ENCODE data around the gene PMF1.

The PMF1 gene

GRCh38 chr1:156196445-156196844 lies 16.4 kb upstream of the PMF1 start:
- peaks cover 2 to 25% (median 15%) of the 10 kb centered on the region in 4 experiments for H3K4me1 ChIP-seq (ENCODE audit: control extremely low read depth in 1 of 4, control insufficient read depth in 4 of 4, insufficient read depth in 4 of 4, low read length in 3 of 4)
- no peaks in the 10 kb centered on the region for H3K27me3 ChIP-seq (replicated peaks in 2 of 5; ENCODE audit: control insufficient read depth in 4 of 5, insufficient read depth in 5 of 5, low read length in 4 of 5)
- ChIA-PET POLR2A (no interaction called here), CTCF (interaction anchor here (0.7 to 1.6 kb wide), 3 partner anchors 22 to 123 kb away, joined by 3 to 5 read pairs (median 4); no protein-coding TSS in a partner anchor)
- H3K36me3 ChIP-seq (ENCODE audit: control insufficient read depth in 4 of 4, insufficient read depth in 4 of 4, low read length in 3 of 4) = peaks cover 7 to 46% (median 22%) of the 10 kb centered on the region in 4 experiments
- no peak overlapping the region for H3K27ac ChIP-seq (ENCODE audit: insufficient read depth in 1 of 2, low read depth in 1 of 2, low read length in 2 of 2, poor library complexity in 1 of 2, severe bottlenecking in 2 of 2)
- 100% methylated on average over 2 of the region's 2 CpGs for WGBS (ENCODE audit: insufficient coverage)
- H3K4me3 ChIP-seq (ENCODE audit: control insufficient read depth in 1 of 7, extremely low read depth in 1 of 7, insufficient read depth in 4 of 7, low read depth in 2 of 7, low read length in 6 of 7) = no peak overlapping the region
- DNase-seq = no peak
- H3K9me3 ChIP-seq (ENCODE audit: control extremely low read depth in 1 of 5, control insufficient read depth in 4 of 5, insufficient read depth in 2 of 5, low read depth in 1 of 5, low read length in 4 of 5) = no peaks in the 10 kb centered on the region

GRCh38 chr1:156198831-156199349 lies 13.9 kb upstream of the PMF1 start:
- H3K27me3 ChIP-seq (replicated peaks in 2 of 5; ENCODE audit: control insufficient read depth in 4 of 5, insufficient read depth in 5 of 5, low read length in 4 of 5) = no peaks in the 10 kb centered on the region
- H3K36me3 ChIP-seq (ENCODE audit: control insufficient read depth in 4 of 4, insufficient read depth in 4 of 4, low read length in 3 of 4) = peaks cover 7 to 59% (median 31%) of the 10 kb centered on the region in 4 experiments
- peaks cover 2 to 13% (median 8%) of the 10 kb centered on the region in 4 experiments for H3K4me1 ChIP-seq (ENCODE audit: control extremely low read depth in 1 of 4, control insufficient read depth in 4 of 4, insufficient read depth in 4 of 4, low read length in 3 of 4)
- POLR2A ChIA-PET = interaction anchor here (0.6 kb wide), 1 partner anchor 124 kb away, joined by 3 read pairs; no protein-coding TSS in a partner anchor
- WGBS (ENCODE audit: insufficient coverage) = 91% methylated on average over 3 of the region's 5 CpGs
- H3K27ac ChIP-seq (ENCODE audit: insufficient read depth in 1 of 2, low read depth in 1 of 2, low read length in 2 of 2, poor library complexity in 1 of 2, severe bottlenecking in 2 of 2) = no peak overlapping the region
- no peaks in the 10 kb centered on the region for H3K9me3 ChIP-seq (ENCODE audit: control extremely low read depth in 1 of 5, control insufficient read depth in 4 of 5, insufficient read depth in 2 of 5, low read depth in 1 of 5, low read length in 4 of 5)
- no peak overlapping the region for H3K4me3 ChIP-seq (ENCODE audit: control insufficient read depth in 1 of 7, extremely low read depth in 1 of 7, insufficient read depth in 4 of 7, low read depth in 2 of 7, low read length in 6 of 7)
- DNase-seq = no peak
- CTCF ChIA-PET = interaction anchor here (1.0 to 1.9 kb wide), 7 partner anchors 12 to 102 kb away, joined by 3 to 6 read pairs (median 4); partner anchors contain the start of gene PMF1

GRCh38 chr1:156200044-156200443 lies 12.8 kb upstream of the PMF1 start:
- H3K4me3 ChIP-seq (ENCODE audit: control insufficient read depth in 1 of 7, extremely low read depth in 1 of 7, insufficient read depth in 4 of 7, low read depth in 2 of 7, low read length in 6 of 7) = no peak overlapping the region
- WGBS (ENCODE audit: insufficient coverage) = 92% methylated on average over 8 of the region's 8 CpGs
- CTCF ChIA-PET = interaction anchor here (0.6 to 1.9 kb wide), 5 partner anchors 10 to 74 kb away, joined by 3 to 5 read pairs (median 4); no protein-coding TSS in a partner anchor
- POLR2A ChIA-PET = interaction anchor here (0.6 to 0.9 kb wide), 2 partner anchors 12 to 18 kb away, joined by 5 to 7 read pairs; partner anchors contain the start of gene PMF1
- no peak for DNase-seq
- no peaks in the 10 kb centered on the region for H3K9me3 ChIP-seq (ENCODE audit: control extremely low read depth in 1 of 5, control insufficient read depth in 4 of 5, insufficient read depth in 2 of 5, low read depth in 1 of 5, low read length in 4 of 5)
- no peaks in the 10 kb centered on the region for H3K27me3 ChIP-seq (replicated peaks in 2 of 5; ENCODE audit: control insufficient read depth in 4 of 5, insufficient read depth in 5 of 5, low read length in 4 of 5)
- H3K36me3 ChIP-seq (ENCODE audit: control insufficient read depth in 4 of 4, insufficient read depth in 4 of 4, low read length in 3 of 4) = peaks cover 14 to 59% (median 33%) of the 10 kb centered on the region in 4 experiments
- no peak overlapping the region for H3K27ac ChIP-seq (ENCODE audit: insufficient read depth in 1 of 2, low read depth in 1 of 2, low read length in 2 of 2, poor library complexity in 1 of 2, severe bottlenecking in 2 of 2)
- H3K4me1 ChIP-seq (ENCODE audit: control extremely low read depth in 1 of 4, control insufficient read depth in 4 of 4, insufficient read depth in 4 of 4, low read length in 3 of 4) = peaks cover 0 to 3% (median 0%) of the 10 kb centered on the region in 4 experiments

GRCh38 chr1:156203331-156203730 lies 9.5 kb upstream of the PMF1 start:
- ChIA-PET CTCF (interaction anchor here (1.1 kb wide), 1 partner anchor 10 kb away, joined by 3 read pairs; the partner anchor contains the start of gene PMF1), POLR2A (no interaction called here)
- no peaks in the 10 kb centered on the region for H3K9me3 ChIP-seq (ENCODE audit: control extremely low read depth in 1 of 5, control insufficient read depth in 4 of 5, insufficient read depth in 2 of 5, low read depth in 1 of 5, low read length in 4 of 5)
- H3K4me3 ChIP-seq (ENCODE audit: control insufficient read depth in 1 of 7, extremely low read depth in 1 of 7, insufficient read depth in 4 of 7, low read depth in 2 of 7, low read length in 6 of 7) = no peak overlapping the region
- DNase-seq = no peak
- peaks cover 0 to 3% (median 0%) of the 10 kb centered on the region in 4 experiments for H3K4me1 ChIP-seq (ENCODE audit: control extremely low read depth in 1 of 4, control insufficient read depth in 4 of 4, insufficient read depth in 4 of 4, low read length in 3 of 4)
- no peak overlapping the region for H3K27ac ChIP-seq (ENCODE audit: insufficient read depth in 1 of 2, low read depth in 1 of 2, low read length in 2 of 2, poor library complexity in 1 of 2, severe bottlenecking in 2 of 2)
- no peaks in the 10 kb centered on the region for H3K27me3 ChIP-seq (replicated peaks in 2 of 5; ENCODE audit: control insufficient read depth in 4 of 5, insufficient read depth in 5 of 5, low read length in 4 of 5)
- H3K36me3 ChIP-seq (ENCODE audit: control insufficient read depth in 4 of 4, insufficient read depth in 4 of 4, low read length in 3 of 4) = peaks cover 19 to 58% (median 41%) of the 10 kb centered on the region in 4 experiments

GRCh38 chr1:156204686-156205085 lies 8.1 kb upstream of the PMF1 start:
- CTCF ChIA-PET = interaction anchor here (0.8 kb wide), 1 partner anchor 10 kb away, joined by 3 read pairs; the partner anchor contains the start of gene SLC25A44
- 100% methylated on average over 2 of the region's 3 CpGs for WGBS (ENCODE audit: insufficient coverage)
- POLR2A ChIA-PET = no interaction called here
- Histone ChIP-seq H3K36me3 (ENCODE audit: control insufficient read depth in 4 of 4, insufficient read depth in 4 of 4, low read length in 3 of 4) (peaks cover 19 to 58% (median 40%) of the 10 kb centered on the region in 4 experiments), H3K27me3 (replicated peaks in 2 of 5; ENCODE audit: control insufficient read depth in 4 of 5, insufficient read depth in 5 of 5, low read length in 4 of 5) (no peaks in the 10 kb centered on the region), H3K4me3 (ENCODE audit: control insufficient read depth in 1 of 7, extremely low read depth in 1 of 7, insufficient read depth in 4 of 7, low read depth in 2 of 7, low read length in 6 of 7) (no peak overlapping the region), H3K9me3 (ENCODE audit: control extremely low read depth in 1 of 5, control insufficient read depth in 4 of 5, insufficient read depth in 2 of 5, low read depth in 1 of 5, low read length in 4 of 5) (no peaks in the 10 kb centered on the region), H3K27ac (ENCODE audit: insufficient read depth in 1 of 2, low read depth in 1 of 2, low read length in 2 of 2, poor library complexity in 1 of 2, severe bottlenecking in 2 of 2) (no peak overlapping the region), H3K4me1 (ENCODE audit: control extremely low read depth in 1 of 4, control insufficient read depth in 4 of 4, insufficient read depth in 4 of 4, low read length in 3 of 4) (peaks cover 0 to 3% (median 0%) of the 10 kb centered on the region in 4 experiments)
- DNase-seq = no peak

GRCh38 chr1:156211243-156211642 lies 1.6 kb upstream of the PMF1 start:
- POLR2A ChIA-PET = interaction anchor here (2.2 kb wide), 1 partner anchor 14 kb away, joined by 6 read pairs; no protein-coding TSS in a partner anchor
- Histone ChIP-seq H3K4me1 (ENCODE audit: control extremely low read depth in 1 of 4, control insufficient read depth in 4 of 4, insufficient read depth in 4 of 4, low read length in 3 of 4) (peaks cover 4 to 29% (median 18%) of the 10 kb centered on the region in 4 experiments), H3K27ac (ENCODE audit: insufficient read depth in 1 of 2, low read depth in 1 of 2, low read length in 2 of 2, poor library complexity in 1 of 2, severe bottlenecking in 2 of 2) (no peak overlapping the region), H3K4me3 (ENCODE audit: control insufficient read depth in 1 of 7, extremely low read depth in 1 of 7, insufficient read depth in 4 of 7, low read depth in 2 of 7, low read length in 6 of 7) (no peak overlapping the region), H3K9me3 (ENCODE audit: control extremely low read depth in 1 of 5, control insufficient read depth in 4 of 5, insufficient read depth in 2 of 5, low read depth in 1 of 5, low read length in 4 of 5) (no peaks in the 10 kb centered on the region), H3K36me3 (ENCODE audit: control insufficient read depth in 4 of 4, insufficient read depth in 4 of 4, low read length in 3 of 4) (peaks cover 14 to 58% (median 30%) of the 10 kb centered on the region in 4 experiments), H3K27me3 (replicated peaks in 2 of 5; ENCODE audit: control insufficient read depth in 4 of 5, insufficient read depth in 5 of 5, low read length in 4 of 5) (no peaks in the 10 kb centered on the region)
- CTCF ChIA-PET = interaction anchor here (1.3 to 1.6 kb wide), 3 partner anchors 13 to 63 kb away, joined by 3 to 6 read pairs (median 5); no protein-coding TSS in a partner anchor
- no peak for DNase-seq
- 100% methylated on average over 2 of the region's 3 CpGs for WGBS (ENCODE audit: insufficient coverage)

- H3K4me1 ChIP-seq (ENCODE audit: control extremely low read depth in 1 of 4, control insufficient read depth in 4 of 4, insufficient read depth in 4 of 4, low read length in 3 of 4) = peaks cover 4 to 30% (median 19%) of the 10 kb centered on the region in 4 experiments
- no peaks in the 10 kb centered on the region for H3K9me3 ChIP-seq (ENCODE audit: control extremely low read depth in 1 of 5, control insufficient read depth in 4 of 5, insufficient read depth in 2 of 5, low read depth in 1 of 5, low read length in 4 of 5)
- 97% methylated on average over 7 of the region's 9 CpGs for WGBS (ENCODE audit: insufficient coverage)
- no peak for DNase-seq
- H3K27ac ChIP-seq (ENCODE audit: insufficient read depth in 1 of 2, low read depth in 1 of 2, low read length in 2 of 2, poor library complexity in 1 of 2, severe bottlenecking in 2 of 2) = peak overlapping the region; percentile 98
- ChIA-PET CTCF (interaction anchor here (0.7 to 2.9 kb wide), 6 partner anchors 13 to 115 kb away, joined by 3 to 11 read pairs (median 6); partner anchors contain the start of gene SLC25A44), POLR2A (interaction anchor here (0.6 to 1.3 kb wide), 8 partner anchors 9 to 85 kb away, joined by 3 to 9 read pairs (median 4); no protein-coding TSS in a partner anchor)
- H3K27me3 ChIP-seq (replicated peaks in 2 of 5; ENCODE audit: control insufficient read depth in 4 of 5, insufficient read depth in 5 of 5, low read length in 4 of 5) = no peaks in the 10 kb centered on the region
- H3K4me3 ChIP-seq (ENCODE audit: control insufficient read depth in 1 of 7, extremely low read depth in 1 of 7, insufficient read depth in 4 of 7, low read depth in 2 of 7, low read length in 6 of 7) = peak overlapping the region in 6 of 7 experiments; percentile 89 to 98 (median 93)
- H3K36me3 ChIP-seq (ENCODE audit: control insufficient read depth in 4 of 4, insufficient read depth in 4 of 4, low read length in 3 of 4) = peaks cover 11 to 54% (median 28%) of the 10 kb centered on the region in 4 experiments
Observed at GRCh38 chr1:156212130-156212529, 677 bp upstream of the PMF1 start.

All from common myeloid progenitor, CD34-positive (primary cell).